HEK293 (cell line): ENCODE results near the gene CETP.

Source experiments
- CTCF ChIP-seq: fragments of 450-650 bp; formaldehyde crosslinking; IDR thresholded peaks from 2 replicates; pipeline ENCODE4 v1.5.1; 2016; ENCODE audit warnings: missing biosample characterization, missing genetic modification characterization
- GLI2 ChIP-seq: fragments of 450-650 bp; formaldehyde crosslinking; IDR thresholded peaks from 2 replicates; pipeline ENCODE4; 2017; ENCODE audit warnings: missing biosample characterization, missing genetic modification characterization, low read depth, borderline replicate concordance
- HOXA7 ChIP-seq: sonication (generic); formaldehyde crosslinking; IDR thresholded peaks from 2 replicates; pipeline ENCODE4 v1.8.1; 2022; ENCODE audit warnings: missing genetic modification reagents, borderline replicate concordance
- SP3 ChIP-seq: fragments of 450-650 bp; formaldehyde crosslinking; IDR thresholded peaks from 2 replicates; pipeline ENCODE4 v1.5.1; 2016; ENCODE audit warnings: missing biosample characterization, missing genetic modification characterization
- ZNF792 ChIP-seq: fragments of 450-650 bp; formaldehyde crosslinking; IDR thresholded peaks from 2 replicates; pipeline ENCODE4 v1.5.1; 2016; ENCODE audit warnings: missing biosample characterization, missing genetic modification characterization

- TF ChIP-seq CTCF = no peak
- no peak for TF ChIP-seq SP3 (tag by site-specific recombination)
- no peak for TF ChIP-seq HOXA7 (CRISPR knock-in tag)
- no peak for TF ChIP-seq ZNF792 (tag by site-specific recombination)
- TF ChIP-seq GLI2 (tag by site-specific recombination) = no peak
Measured at GRCh38 chr16:56995136-56995805, 33.5 kb downstream of the CETP start.
